Measurements from ENCODE around the gene CCDC88C.

The CCDC88C gene

DNA sequence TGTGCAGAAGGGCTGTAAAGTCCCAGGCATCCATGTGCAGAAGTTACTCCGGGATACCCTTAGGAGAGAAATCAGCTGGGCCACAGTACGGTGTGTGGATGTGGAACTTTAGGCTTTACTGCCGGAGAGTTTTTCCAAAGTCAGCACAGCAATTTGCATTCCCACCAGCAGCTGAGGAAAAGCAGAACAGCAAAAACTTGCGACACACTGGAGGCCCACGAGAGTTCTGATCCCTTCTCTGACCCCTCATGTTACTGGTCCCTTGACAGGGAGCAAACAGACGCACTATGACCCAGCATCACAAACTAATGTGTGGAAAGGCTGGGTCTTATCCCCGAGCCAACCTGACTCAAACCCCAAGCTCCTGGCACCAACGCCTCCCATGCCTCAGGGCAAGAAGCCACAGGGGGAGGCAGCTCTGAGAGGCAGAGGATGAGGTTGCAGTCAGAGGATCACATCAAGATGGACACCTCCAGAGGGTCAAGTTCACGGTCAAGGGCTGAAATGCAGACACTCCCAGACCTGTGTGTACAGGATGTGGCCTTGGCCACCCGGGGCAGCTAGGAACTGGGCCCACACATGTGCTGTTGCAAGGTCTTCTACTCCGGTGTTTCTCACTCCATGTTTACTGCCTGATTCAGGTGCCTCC, 38.6 kb downstream of the CCDC88C start:
- H4K20me1 ChIP-seq (ENCODE audit: insufficient read depth, low read length): peaks cover 74% of the 10 kb centered on the region
- no peak overlapping the region for H3K4me3 ChIP-seq (ENCODE audit: low read length)
- H3K9ac ChIP-seq (ENCODE audit: low read length): no peak overlapping the region
- no peaks in the 10 kb centered on the region for H3K9me3 ChIP-seq (ENCODE audit: insufficient read depth, low read length)
- H2AFZ ChIP-seq (ENCODE audit: low read depth, low read length): no peak overlapping the region
- peaks cover 96% of the 10 kb centered on the region for H3K79me2 ChIP-seq (ENCODE audit: low read length)
- peak overlapping the region; percentile 87 for H3K4me2 ChIP-seq (ENCODE audit: low read length)
- H3K27me3 ChIP-seq (ENCODE audit: low read depth, low read length): no peaks in the 10 kb centered on the region
- peaks cover 100% of the 10 kb centered on the region for H3K4me1 ChIP-seq (ENCODE audit: low read length)
- H3K36me3 ChIP-seq (replicated peaks; ENCODE audit: low read depth, low read length): peaks cover 19% of the 10 kb centered on the region
- no peak overlapping the region for H3K27ac ChIP-seq (ENCODE audit: low read length)
- TF ChIP-seq, protein P1, sequence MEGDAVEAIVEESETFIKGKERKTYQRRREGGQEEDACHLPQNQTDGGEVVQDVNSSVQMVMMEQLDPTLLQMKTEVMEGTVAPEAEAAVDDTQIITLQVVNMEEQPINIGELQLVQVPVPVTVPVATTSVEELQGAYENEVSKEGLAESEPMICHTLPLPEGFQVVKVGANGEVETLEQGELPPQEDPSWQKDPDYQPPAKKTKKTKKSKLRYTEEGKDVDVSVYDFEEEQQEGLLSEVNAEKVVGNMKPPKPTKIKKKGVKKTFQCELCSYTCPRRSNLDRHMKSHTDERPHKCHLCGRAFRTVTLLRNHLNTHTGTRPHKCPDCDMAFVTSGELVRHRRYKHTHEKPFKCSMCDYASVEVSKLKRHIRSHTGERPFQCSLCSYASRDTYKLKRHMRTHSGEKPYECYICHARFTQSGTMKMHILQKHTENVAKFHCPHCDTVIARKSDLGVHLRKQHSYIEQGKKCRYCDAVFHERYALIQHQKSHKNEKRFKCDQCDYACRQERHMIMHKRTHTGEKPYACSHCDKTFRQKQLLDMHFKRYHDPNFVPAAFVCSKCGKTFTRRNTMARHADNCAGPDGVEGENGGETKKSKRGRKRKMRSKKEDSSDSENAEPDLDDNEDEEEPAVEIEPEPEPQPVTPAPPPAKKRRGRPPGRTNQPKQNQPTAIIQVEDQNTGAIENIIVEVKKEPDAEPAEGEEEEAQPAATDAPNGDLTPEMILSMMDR (IDR thresholded peaks at IDR 0.05; ENCODE audit: low read depth, low read length): no peak
- no peak for TF ChIP-seq EZH2phosphoT487 (IDR thresholded peaks at IDR 0.05; ENCODE audit: low read depth)

DNA sequence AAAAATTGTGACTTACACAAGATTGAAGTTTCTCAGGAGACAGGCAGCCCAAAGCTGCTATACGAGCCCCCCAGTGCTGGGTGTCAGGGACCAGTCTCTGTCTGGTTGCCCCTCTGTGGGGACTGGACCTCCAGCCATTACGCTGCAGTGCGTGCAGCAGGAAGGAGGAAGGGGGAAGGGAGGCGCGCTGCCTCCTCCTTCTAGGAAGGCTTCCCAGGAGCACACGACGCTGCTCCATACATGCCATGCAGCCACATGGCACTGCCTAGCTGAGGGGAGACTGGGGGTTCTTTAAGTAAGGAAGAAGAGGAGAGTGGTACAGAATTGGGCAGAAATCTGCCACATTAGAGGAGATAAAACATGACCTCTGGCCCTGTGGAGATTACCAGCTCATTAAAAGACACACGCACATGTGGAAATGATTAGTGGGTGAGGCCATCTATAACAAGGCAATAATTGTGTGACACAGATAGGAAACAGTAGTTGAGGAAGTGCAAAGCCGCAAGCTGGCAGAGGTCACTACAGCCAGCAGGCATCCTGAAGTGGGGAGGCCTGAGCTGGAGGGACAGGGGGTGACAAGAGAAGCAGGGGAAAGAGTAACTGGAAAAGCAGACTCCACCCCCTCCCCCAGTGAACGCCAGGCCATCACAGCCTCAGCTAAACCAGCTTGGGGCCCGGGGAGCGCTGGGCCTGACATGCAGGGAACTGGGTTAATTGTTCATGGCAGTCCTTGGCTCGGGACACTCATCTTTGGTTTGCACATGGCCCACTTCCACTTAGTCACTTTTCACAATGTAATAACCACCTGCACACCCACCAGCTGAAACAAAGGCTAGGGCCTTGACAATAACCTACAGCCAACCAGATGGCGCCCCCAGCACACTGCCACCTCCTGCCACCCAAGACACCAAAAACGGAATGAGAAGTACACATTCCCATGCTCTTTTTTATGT, 39.6 kb downstream of the CCDC88C start:
- peaks cover 99% of the 10 kb centered on the region for H3K4me1 ChIP-seq (ENCODE audit: low read length)

DNA sequence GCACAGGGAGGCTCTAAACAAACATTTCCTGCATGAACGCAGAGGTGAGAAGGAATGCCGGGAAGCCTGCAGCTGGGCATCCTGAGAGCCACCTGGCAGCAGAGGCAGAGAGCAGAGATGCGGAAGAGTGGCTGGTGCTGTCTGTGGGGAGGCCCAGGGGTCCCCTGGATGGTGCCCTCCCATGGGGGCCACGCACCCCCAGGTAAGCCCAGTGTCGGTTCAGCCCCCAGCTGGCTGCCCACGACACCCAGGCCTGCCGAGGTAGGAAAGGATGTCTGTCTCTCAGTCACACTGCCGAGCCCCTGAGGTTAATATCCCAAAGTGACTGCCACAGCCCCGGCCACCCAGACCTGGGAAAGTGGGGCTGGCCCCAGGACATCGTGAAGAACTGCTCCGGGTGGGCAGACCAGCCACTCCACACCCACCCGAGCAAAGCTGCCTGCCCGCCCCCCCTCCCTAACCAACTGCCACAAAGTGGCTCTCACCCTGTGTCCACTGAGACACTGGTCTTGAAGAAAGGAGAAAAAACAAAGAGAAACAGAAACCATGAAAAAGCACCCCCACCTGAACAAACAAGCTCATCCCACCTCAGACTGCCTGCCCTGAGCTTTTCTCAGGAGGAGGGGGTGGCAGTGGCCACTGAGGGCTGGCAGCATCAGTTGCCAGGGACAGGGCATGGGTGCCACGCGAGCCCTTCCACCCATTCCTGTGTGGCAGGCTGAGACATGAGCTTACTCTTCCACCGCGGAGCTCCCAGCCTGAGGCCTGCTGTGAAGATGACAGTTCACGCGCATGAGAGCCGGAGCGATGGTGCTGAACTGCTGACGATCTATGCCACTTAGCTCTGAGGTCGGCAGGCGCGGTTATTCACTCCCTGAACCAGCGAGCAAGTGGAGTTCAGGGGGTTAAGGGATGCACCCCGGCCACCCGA, 40.8 kb downstream of the CCDC88C start:
- H3K4me1 ChIP-seq (ENCODE audit: low read length): peaks cover 99% of the 10 kb centered on the region
- peak overlapping the region; percentile 66 for H3K9ac ChIP-seq (ENCODE audit: low read length)
- no peaks in the 10 kb centered on the region for H3K9me3 ChIP-seq (ENCODE audit: insufficient read depth, low read length)
- H3K36me3 ChIP-seq (replicated peaks; ENCODE audit: low read depth, low read length): peaks cover 19% of the 10 kb centered on the region
- peaks cover 86% of the 10 kb centered on the region for H3K79me2 ChIP-seq (ENCODE audit: low read length)
- peak overlapping the region; percentile 59 for H3K4me3 ChIP-seq (ENCODE audit: low read length)
- H4K20me1 ChIP-seq (ENCODE audit: insufficient read depth, low read length): peaks cover 60% of the 10 kb centered on the region
- peak overlapping the region; percentile 97 for H3K27ac ChIP-seq (ENCODE audit: low read length)
- no peak for TF ChIP-seq EZH2phosphoT487 (IDR thresholded peaks at IDR 0.05; ENCODE audit: low read depth)
- TF ChIP-seq, protein P1 (IDR thresholded peaks at IDR 0.05; ENCODE audit: low read depth, low read length): no peak
- H3K27me3 ChIP-seq (ENCODE audit: low read depth, low read length): no peaks in the 10 kb centered on the region
- H2AFZ ChIP-seq (ENCODE audit: low read depth, low read length): no peak overlapping the region
- H3K4me2 ChIP-seq (ENCODE audit: low read length): peak overlapping the region; percentile 87

More for the DNA sequence above, 39.6 kb downstream of the CCDC88C start:
- Histone ChIP-seq H4K20me1 (ENCODE audit: insufficient read depth, low read length) (peaks cover 66% of the 10 kb centered on the region), H3K27me3 (ENCODE audit: low read depth, low read length) (no peaks in the 10 kb centered on the region), H3K79me2 (ENCODE audit: low read length) (peaks cover 87% of the 10 kb centered on the region), H3K4me3 (ENCODE audit: low read length) (peak overlapping the region; percentile 59), H3K9me3 (ENCODE audit: insufficient read depth, low read length) (no peaks in the 10 kb centered on the region), H3K27ac (ENCODE audit: low read length) (peak overlapping the region; percentile 36), H3K4me2 (ENCODE audit: low read length) (peak overlapping the region; percentile 87), H3K36me3 (replicated peaks; ENCODE audit: low read depth, low read length) (peaks cover 19% of the 10 kb centered on the region), H3K9ac (ENCODE audit: low read length) (peak overlapping the region; percentile 37), H2AFZ (ENCODE audit: low read depth, low read length) (no peak overlapping the region)
- TF ChIP-seq EZH2phosphoT487 (IDR thresholded peaks at IDR 0.05; ENCODE audit: low read depth): no peak
- TF ChIP-seq, protein P1 (IDR thresholded peaks at IDR 0.05; ENCODE audit: low read depth, low read length): peak; percentile 42

Measured in OCI-LY3 (cell line).